GM20431 (cell line): Measurements from ENCODE around the gene MRRF.
"Not testable (repeated sequence)": the region's sequence is repeated elsewhere in the genome, so short reads cannot be mapped to it uniquely, and the experiment has no call there.

Experiments
- in situ Hi-C: fragments of 300-500 bp; cut with MseI, MboI; formaldehyde crosslinking; loops from one replicate; pipeline ENCODE4 v1.15.0; 2020; ENCODE audit warnings: low sequenced_read_pairs; ENCODE audit not compliant: unreplicated experiment

The MRRF gene

DNA sequence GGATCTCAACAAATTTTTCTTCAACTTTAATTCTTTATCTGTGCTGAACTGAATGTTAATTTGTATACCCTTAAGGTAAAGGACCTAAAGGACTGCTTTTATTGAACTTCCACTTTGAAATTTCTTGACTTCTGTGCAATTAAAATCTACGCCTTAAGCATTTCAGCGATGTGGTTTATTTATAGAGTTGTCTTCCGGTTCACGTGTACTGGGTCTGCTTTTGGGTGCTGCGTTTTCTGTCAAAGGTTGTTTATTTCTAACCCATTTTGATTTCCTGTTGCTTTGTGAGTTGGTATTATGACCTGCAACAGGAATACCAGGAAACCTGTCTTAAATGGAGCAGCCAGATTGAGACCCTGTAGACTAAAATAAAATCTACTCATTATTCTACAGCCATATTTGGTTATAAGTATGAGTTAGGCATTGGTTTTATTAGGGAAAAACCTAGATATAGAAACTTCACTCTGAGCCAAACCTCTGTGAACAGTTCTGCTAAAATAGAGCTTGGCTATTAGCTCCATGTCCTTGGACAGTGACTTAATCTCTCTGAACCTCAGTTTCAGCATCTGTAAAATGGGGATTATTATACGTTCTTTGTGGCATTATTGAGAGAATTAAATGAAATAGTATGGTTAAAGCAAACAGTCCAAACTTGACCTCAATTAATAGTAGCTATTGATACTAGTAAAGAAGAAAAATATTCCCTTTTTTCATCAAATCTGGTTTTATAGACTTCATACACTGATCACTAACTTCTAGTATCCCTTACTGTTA lies 3.5 kb downstream of the MRRF start:
- in situ Hi-C loops, result no loop called here

DNA sequence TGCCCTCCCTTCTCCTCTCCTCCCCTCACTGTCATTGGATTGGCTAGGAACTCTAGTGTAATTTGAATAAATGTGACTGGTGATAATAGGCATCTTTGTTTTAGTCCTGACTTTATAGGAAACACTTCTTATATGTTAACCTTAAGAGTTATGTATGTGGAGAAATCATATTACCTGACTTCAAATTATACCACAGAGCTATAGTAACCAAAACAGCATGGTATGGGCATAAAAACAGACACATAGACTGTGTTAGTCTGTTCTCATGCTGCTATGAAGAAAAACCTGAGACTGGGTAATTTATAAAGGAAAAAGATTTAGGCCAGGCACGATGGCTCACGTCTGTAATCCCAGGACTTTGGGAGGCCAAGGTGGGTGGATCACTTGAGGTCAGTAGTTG lies 9.4 kb downstream of the MRRF start:
- in situ Hi-C loops, result no loop called here

DNA sequence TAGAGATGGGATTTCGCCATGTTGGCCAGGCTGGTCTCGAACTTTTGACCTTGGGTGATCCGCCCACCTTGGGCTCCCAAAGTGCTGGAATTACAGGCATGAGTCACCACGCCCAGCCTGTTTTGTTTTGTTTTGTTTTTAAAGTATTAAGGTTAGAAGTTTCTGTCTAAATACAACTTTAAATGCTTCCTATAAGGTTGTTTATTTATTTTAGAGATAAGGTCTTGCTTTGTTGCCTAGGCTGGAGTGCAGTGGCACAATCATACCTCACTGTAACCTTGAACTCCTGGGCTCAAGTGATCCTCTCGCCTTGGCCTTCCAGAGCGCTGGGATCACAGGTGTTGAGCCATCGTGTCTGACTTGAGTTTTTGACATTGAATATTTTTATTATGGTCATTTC lies 11.4 kb downstream of the MRRF start:
- in situ Hi-C loops, result no loop called here

DNA sequence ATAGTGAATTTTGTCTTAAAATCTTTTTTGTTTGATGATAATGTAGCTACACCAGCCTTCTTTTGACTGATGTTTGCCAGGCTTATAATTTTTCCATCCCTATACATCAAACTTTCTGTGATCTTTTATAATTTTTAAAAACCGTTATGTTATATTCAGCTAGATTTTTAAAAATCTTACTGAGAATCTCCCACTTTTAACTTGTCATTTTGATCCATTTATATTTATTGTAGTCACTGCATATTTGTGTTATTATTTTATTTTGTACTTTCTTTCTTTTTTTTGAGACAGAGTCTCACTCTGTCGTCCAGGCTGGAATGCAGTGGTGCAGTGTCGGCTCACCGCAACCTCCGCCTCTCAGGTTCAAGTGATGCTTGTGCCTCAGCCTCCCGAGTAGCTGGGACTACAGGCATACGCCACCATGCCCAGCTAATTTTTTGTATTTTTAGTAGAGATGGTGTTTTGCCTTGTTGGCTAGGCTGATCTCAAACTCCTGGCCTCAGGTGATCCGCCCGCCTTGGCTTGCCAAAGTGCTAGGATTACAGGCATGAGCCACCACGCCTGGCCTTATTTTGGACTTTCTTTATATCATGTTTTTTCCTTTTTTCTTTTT lies 12.7 kb downstream of the MRRF start:
- in situ Hi-C loops, result no loop called here

DNA sequence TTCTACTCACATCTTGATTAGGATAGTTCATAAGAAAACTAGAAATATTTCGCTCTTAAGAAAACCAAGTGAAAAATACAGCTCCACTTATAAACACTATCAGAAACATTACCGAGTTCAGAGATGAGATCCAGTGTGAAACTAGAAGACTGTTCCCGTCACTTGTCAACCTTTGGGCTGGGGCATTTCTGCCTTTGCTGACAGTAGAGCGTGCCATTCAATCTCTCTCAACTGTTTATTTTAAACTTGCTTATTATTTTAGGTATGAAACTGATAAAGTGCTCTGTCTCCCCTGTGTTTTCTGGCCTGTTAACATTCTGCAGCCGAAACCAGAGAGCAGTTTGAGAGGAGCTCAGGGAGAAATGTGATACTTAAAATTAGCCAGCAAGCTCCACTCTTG lies 16.7 kb downstream of the MRRF start:
- in situ Hi-C loops, result no loop called here

DNA sequence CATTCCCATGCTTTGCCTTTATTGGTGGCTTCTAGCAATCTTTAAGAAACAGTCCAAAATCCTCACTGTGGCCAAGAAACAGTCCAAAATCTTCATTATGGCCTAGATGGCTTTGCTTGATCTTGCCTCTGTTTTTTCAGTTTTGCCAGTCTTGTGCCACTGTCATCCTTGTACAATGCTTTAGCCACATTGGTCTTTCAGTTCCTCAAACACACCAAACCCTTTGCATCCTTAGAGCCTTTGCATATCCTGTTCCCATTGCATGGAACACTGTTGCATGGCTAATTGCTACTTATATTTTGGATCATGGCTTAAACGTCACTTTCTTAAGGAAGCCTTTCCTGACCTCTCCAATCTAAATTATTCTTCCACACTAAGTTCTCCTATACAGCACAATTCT lies 22.1 kb downstream of the MRRF start:
- in situ Hi-C loops, result no loop called here

DNA sequence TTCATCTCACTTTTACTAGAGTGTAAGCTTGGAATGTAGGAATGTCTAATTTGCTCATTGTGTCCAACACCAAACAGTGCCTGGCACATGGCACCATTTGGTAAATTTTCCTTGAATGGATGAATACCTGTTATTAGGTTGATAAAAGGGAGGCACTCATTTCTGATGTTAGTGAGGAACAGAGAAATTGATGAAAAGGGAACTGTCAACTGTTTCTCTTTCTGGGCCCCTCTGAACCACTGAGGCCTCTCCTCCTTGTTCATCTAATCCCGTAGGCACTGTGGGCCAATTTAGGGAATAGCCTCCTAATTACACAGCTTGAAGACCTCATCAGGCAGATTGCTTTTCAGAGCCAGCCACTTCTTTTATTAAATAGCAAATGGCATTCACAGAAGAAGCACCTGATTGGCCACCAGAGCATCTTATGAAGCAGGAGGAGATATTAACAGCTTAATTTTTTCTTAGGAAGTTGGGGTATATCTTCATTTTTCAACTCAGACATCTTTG lies 22.6 kb downstream of the MRRF start:
- in situ Hi-C loops, result no loop called here

DNA sequence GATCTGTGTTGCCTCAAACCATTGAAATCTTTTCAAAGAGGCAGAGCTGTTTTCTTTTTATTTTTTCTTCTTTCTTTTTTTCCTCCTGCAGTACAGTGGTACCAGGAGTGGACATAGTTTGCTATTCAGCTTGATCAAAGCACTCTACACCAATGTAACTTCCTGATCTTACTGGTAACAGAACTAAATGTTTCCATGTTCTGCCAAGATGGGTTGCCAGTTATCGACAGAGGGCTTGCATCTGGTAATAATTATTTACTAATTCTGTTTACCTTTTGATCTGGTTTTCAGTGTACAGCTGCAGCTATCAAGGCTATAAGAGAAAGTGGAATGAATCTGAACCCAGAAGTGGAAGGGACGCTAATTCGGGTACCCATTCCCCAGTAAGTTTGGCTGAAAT lies 26.8 kb downstream of the MRRF start:
- in situ Hi-C loops, result no loop called here

DNA sequence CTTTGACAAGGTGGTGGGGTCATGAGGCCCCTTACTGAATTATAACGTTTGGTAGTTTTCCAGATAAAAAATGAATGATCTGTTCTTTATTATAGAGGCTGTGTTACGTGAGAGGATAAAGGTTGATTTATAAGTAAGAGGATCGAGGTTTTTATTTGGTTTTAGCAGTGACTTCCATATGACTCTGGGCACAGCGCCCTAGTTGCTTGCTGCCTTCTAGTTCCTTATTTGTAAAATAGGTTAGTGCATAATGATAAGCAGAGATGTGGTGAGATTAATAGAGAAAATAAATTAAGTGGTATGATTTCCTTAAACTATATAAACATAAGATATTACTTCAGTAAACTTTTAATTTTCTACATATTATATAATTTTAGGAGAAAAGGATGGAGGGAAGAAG lies 29.8 kb downstream of the MRRF start:
- in situ Hi-C loops, result no loop called here

DNA sequence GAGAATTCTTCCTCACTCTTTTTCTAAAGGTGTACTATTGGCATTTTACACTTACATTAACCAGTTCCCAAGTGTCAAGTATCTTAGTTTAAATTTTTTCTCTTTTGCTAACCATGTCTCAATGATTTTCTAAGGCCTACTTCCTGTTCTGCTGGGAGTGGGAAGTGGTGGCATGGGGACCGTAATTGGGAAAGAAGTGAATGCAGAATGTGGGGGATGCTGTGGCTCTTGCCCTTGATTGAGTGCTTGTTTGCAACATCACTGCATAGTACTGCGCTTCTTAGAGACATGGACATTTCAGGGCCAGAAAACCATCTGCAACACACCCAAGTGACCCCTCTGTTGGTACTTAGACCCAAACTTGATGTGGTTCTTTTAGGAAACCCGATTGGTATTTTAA lies 32.8 kb downstream of the MRRF start:
- in situ Hi-C loops, result no loop called here

DNA sequence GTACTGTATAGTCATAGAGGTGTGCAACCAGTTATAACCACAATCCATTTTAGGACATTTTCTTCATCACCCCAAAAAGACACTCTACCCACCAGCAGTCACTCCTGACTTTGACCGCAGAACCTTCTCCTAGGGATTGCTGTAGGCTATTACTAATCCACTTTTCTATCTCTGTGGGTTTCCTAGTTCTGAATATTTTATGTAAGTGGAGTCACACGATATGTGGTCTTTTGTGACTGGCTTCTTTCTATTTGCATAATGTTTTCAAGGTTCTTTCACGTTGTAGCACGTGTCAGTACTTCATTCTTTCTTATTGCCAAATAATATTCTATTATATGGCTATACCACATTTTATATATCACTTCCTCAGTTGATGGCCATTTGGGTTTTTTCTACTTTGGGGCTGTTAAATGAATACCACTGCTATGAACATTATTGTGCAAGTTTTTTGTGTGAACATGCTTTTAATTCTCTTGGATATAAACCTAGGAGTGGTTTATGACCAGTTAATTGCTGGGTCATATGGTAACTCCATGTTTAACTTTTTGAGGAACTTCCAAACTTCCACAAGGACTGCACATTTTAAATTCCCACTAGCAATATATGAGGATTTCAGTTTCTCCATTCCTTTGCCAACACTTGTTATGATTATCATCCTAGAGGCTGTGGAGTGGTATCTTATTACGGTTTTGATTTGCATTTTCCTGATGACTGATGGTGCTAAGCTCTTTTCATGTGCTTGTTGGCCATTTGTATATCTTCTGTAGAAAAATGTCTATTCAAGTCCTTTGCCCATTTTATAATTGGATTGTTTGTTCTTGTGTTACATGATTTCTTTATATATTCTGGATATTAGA lies 37.8 kb downstream of the MRRF start:
- in situ Hi-C loops, result no loop called here

DNA sequence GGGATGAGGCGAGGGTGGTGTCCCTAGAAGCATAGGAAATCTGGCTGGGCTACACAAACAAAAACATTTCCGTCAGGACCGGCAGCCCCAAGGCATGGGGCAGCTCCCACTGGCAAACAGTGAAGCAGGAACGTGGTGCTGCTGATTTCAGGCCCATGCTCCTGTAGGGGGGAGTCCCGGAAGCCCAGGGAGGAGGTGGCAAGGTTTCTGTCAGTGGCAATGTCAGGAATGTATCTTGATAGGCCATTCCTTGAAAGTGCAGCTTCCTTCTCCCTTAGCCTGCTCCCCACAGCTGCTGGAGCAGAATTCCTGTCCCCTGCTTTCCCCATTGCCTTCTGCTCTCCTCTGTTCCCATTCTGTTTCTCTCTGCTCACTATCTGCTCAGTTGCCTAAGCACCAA lies 42.4 kb downstream of the MRRF start:
- in situ Hi-C loops, result no loop called here

DNA sequence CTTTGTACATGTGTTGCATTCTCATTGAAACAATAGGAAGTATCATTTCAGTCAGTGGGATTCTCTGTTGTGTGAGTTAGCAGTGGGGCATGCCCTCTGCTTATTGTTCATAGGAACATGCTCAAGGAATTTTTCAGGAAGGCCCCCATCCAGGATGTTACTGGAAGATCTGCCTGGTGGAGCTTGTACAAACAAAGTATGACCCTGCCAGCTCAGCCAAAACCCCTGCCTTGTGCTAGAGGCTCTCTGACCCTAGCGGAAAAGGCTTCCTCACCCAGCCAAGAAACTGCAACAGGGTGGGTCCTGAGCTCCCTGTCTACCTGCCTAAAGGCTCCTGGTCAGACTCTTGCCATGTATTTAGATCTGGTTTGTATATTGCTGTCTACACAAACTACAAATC lies 43.2 kb downstream of the MRRF start:
- in situ Hi-C loops, result no loop called here

DNA sequence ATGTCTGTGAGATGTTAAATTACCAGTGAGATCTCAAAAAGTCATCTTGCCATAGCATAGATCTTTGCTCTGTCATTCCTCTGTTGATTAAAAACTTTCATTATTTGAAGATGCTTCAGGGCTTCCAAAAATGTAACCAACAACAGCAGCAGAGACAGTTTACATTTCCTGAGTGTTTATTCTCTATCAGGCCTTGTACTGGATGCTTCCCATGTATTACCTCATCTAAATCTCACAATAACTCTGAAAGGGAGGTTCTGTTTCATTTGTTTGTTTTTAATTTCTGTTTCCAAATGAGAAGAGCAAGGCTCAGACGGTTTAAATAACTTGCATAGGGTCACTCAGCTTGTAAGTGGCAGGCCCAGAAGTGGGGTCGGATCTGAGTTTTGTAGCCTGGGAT lies 45.2 kb downstream of the MRRF start:
- in situ Hi-C loops, result no loop called here

DNA sequence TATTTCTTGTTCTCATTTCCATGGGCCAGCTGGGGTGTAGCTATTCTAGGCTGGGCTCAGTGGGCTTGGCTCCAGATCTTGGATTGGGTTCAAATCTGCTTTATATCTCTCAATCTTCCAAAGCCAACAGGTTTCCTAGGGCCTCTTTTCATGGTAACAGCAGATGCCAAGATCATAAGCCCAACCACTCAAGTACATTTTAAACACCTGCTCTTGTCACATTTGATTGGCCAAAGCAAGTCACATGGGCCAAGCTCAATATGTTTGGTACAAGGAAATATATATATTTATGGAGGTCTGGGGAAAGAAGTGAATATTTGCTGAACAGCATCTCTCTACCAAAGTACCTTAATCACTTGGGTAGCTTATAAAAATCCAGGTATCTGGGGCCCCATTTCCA lies 49.5 kb downstream of the MRRF start:
- in situ Hi-C loops, result no loop called here

DNA sequence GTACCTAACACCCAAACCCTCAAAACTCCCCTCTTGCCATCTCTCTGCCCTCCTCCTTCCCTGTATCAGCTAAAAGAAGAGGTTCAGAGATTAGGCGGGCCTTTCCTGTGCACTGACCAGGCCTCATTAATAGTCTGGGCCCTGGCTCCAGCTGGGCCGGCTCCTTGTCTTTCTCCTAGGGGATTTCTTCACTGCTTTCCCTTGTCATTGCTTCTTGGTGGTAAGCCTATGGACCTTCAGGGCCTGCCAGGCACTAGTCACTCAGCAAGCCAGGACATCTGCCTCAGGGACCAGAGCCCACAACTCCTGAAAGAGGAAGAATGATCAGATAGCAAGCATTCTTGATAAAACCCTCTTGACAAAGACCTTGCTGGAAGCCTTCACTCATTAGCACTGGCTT lies 50.9 kb downstream of the MRRF start:
- in situ Hi-C loops, result no loop called here

DNA sequence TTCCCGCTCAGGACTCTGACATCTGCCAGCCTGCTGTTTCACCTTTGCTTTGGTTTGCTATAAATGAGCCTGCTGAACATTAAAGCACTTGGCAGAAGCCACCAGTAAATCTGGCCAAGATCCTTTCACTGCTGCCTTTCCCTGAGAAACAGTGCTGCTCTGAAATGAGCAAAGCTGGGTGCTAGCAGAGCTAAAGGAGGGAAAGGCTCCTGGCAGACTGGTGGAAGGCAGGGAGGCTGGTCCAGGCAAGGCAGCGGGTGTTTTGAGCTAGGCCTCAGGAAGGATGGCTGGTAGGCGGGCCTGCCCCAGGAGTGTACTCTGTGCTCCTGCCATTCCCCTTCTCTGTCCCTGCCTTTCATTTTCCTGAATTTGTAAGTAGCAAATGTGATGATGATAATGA lies 53.6 kb downstream of the MRRF start:
- in situ Hi-C loops, result no loop called here

DNA sequence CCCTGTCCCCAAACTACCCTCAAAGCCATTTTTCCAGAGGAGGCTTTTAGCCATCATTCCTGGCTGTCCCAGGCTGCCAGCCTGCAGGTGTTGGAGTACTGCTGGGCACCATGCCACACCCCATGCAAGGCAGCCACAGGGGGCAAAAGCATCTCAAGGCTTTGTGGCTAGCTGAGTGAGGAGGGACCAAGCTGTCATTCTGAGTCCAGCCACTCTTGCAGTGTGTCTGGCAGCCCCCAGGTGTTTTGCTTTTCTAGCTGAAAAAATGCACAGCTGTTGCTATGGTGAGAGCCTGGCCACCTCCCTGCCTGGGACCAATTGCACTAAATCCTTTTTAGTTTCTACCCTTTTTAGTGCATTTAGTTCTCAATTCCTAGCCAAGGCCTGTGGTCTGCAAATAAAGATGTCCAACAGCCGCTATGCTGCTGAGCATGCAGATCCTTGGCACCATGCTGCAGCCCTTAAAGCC lies 55.8 kb downstream of the MRRF start:
- in situ Hi-C loops, result no loop called here

DNA sequence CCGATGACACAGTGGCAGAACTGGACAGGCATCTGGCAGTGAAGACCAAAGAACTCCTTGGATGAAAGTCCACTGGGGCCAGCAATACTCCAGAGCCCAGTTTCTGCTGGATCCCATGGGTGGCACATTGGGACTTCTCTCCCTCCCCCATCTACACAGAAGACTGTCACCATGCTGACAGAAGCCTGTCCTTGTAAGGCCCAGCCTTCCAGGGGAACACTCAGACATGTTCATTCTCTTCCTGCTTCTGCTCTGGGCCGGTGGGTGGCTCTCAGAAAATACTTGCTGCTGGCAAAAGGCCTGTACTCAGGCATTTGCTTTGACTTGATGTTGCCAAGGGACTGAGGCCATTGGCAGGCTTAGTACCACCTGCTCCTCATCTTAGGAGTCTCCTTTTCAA lies 57.9 kb downstream of the MRRF start:
- in situ Hi-C loops, result no loop called here

DNA sequence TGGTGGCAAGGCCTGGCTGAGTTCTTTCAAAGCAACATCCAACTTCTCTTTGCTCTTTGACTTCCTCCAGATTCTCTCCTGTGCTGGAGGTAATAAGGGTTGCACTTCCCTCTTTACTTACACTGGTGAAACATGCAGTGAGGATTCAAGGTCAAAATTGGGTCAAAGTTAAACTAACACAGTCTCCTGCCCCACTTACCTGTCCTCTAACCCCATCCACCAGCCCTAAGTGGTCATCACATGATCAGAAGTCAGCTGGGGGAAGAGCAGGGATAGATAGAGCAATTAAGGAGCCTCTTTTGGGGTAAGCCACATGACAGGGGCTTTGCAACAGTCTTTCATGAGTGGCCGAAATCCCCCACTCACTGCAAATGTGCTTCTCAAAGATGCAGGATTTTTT lies 60.0 kb downstream of the MRRF start:
- in situ Hi-C loops, result not testable (repeated sequence)

DNA sequence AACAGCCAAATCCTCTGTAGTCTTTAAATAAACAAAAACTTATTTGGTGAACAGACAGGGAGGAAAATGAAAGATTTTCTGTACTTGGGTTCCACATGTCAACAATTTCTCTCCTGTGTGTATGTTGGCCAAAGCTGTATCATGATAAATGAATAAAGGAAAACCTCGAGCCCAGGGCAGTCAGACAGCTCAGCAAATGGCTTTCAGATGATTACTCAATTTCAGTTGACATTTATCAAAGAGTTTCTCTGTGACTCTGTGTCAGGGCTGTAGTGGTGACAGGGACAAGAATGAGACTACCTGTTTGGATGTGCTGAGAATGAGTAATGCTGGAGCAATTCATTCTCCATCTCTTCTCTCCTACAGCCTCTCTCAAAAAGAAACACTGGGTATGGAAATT lies 60.4 kb downstream of the MRRF start:
- in situ Hi-C loops, result no loop called here
